ENCODE results near the gene DHRSX.
"Not testable (repeated sequence)": the region's sequence is repeated elsewhere in the genome, so short reads cannot be mapped to it uniquely, and the experiment has no call there.

- not testable (repeated sequence) for TF ChIP-seq ZBTB3 (CRISPR knock-in tag; IDR thresholded peaks at IDR 0.05; ENCODE audit: borderline replicate concordance, low read depth); FOXP1 (IDR thresholded peaks at IDR 0.05); FOXP1 (CRISPR knock-in tag; IDR thresholded peaks at IDR 0.05); ETS1 (CRISPR knock-in tag; IDR thresholded peaks at IDR 0.05); CTCF (CRISPR knock-in tag; IDR thresholded peaks at IDR 0.05); UBTF (CRISPR knock-in tag; IDR thresholded peaks at IDR 0.05); HIVEP1 (CRISPR knock-in tag; IDR thresholded peaks at IDR 0.05); ZNF746 (CRISPR knock-in tag; IDR thresholded peaks at IDR 0.05)
These were observed 40.7 kb downstream of the DHRSX start for GRCh38 chrX:2460048-2460447.

All from HepG2 (cell line).